MM.1S (cell line): ENCODE results near the gene NAT8L.

ENCODE experiments used
- DNase-seq: peaks from one replicate; pipeline ENCODE4 v3.0.0-alpha.2; 2015
- H2AFZ ChIP-seq: fragments of 300-600 bp; sonication (generic); 2 replicates; pipeline ENCODE4 v1.6.0; 2016; ENCODE audit warnings: antibody characterized with exemption, low read length
- H3F3A ChIP-seq: fragments of 300-600 bp; sonication (generic); 2 replicates; pipeline ENCODE4 v1.6.1; 2016; ENCODE audit warnings: mild to moderate bottlenecking, antibody characterized with exemption, low read length, moderate library complexity, mixed read lengths; ENCODE audit not compliant: insufficient read depth
- H3K27ac ChIP-seq: fragments of 300-600 bp; sonication (generic); 2 replicates; pipeline ENCODE4 v1.5.1; 2016; ENCODE audit warnings: mild to moderate bottlenecking, low read length
- H3K27me3 ChIP-seq: fragments of 300-600 bp; sonication (generic); replicated peaks from 2 replicates; pipeline ENCODE4 v1.6.0; 2016; ENCODE audit warnings: low read length; ENCODE audit not compliant: insufficient read depth
- H3K36me3 ChIP-seq: fragments of 300-600 bp; sonication (generic); replicated peaks from 2 replicates; pipeline ENCODE4 v1.6.1; 2016; ENCODE audit warnings: mild to moderate bottlenecking, low read length, mixed read lengths; ENCODE audit not compliant: insufficient read depth
- H3K4me1 ChIP-seq: fragments of 300-600 bp; sonication (generic); 2 replicates; pipeline ENCODE4 v1.6.1; 2016; ENCODE audit warnings: low read length, mixed read lengths
- H3K4me2 ChIP-seq: fragments of 300-600 bp; sonication (generic); 2 replicates; pipeline ENCODE4 v1.6.0; 2016; ENCODE audit warnings: low read depth, low read length
- H3K4me3 ChIP-seq: fragments of 300-600 bp; sonication (generic); 2 replicates; pipeline ENCODE4 v1.5.1; 2016; ENCODE audit warnings: low read length, mixed read lengths
- H3K79me2 ChIP-seq: fragments of 300-600 bp; sonication (generic); 2 replicates; pipeline ENCODE4 v1.6.1; 2016; ENCODE audit warnings: mixed run types, low read length, mixed read lengths
- H3K9ac ChIP-seq: fragments of 300-600 bp; sonication (generic); 2 replicates; pipeline ENCODE4 v1.6.1; 2016; ENCODE audit warnings: low read length, mixed read lengths
- H3K9me2 ChIP-seq: fragments of 300-600 bp; sonication (generic); replicated peaks from 2 replicates; pipeline ENCODE4 v1.6.1; 2016; ENCODE audit warnings: mild to moderate bottlenecking, low read length, mixed read lengths; ENCODE audit not compliant: insufficient read depth
- H3K9me3 ChIP-seq: fragments of 300-600 bp; sonication (generic); replicated peaks from 2 replicates; pipeline ENCODE4 v1.6.1; 2016; ENCODE audit warnings: mild to moderate bottlenecking, low read length, mixed read lengths; ENCODE audit not compliant: insufficient read depth
- H4K20me1 ChIP-seq: fragments of 300-600 bp; sonication (generic); 2 replicates; pipeline ENCODE4 v1.6.1; 2016; ENCODE audit warnings: mild to moderate bottlenecking, low read length, moderate library complexity, mixed read lengths; ENCODE audit not compliant: insufficient read depth
- CTCF ChIP-seq: fragments of 300-600 bp; sonication (generic); IDR thresholded peaks from 2 replicates; pipeline ENCODE4 v1.5.1; 2016; ENCODE audit warnings: antibody characterized with exemption, low read length, mixed read lengths
- EZH2 ChIP-seq: fragments of 300-600 bp; sonication (generic); optimal IDR thresholded peaks from 2 replicates; pipeline ENCODE3; 2017; ENCODE audit warnings: low read depth, mild to moderate bottlenecking, antibody characterized with exemption, low read length, mixed read lengths
- EZH2phosphoT487 ChIP-seq: fragments of 300-600 bp; sonication (generic); IDR thresholded peaks from 2 replicates; pipeline ENCODE4 v1.6.1; 2018; ENCODE audit warnings: antibody characterized with exemption, low read length

The NAT8L gene

GRCh38 chr4:2073808-2074481, 14.8 kb downstream of the NAT8L start:
- Histone ChIP-seq H3K4me3 (no peak overlapping the region), H2AFZ (no peak overlapping the region), H3K4me2 (no peak overlapping the region), H3K9me2 (no peaks in the 10 kb centered on the region), H3K9ac (no peak overlapping the region), H3K79me2 (no peaks in the 10 kb centered on the region), H3K27me3 (peaks cover 5% of the 10 kb centered on the region), H3F3A (no peaks in the 10 kb centered on the region), H3K36me3 (no peaks in the 10 kb centered on the region), H4K20me1 (no peaks in the 10 kb centered on the region), H3K27ac (no peak overlapping the region), H3K9me3 (no peaks in the 10 kb centered on the region), H3K4me1 (no peaks in the 10 kb centered on the region)
- no peak for DNase-seq
- no peak for TF ChIP-seq EZH2
- TF ChIP-seq CTCF = no peak
- no peak for TF ChIP-seq EZH2phosphoT487

GRCh38 chr4:2074588-2074987, 15.5 kb downstream of the NAT8L start:
- Histone ChIP-seq H3K9me3 (no peaks in the 10 kb centered on the region), H3K27ac (no peak overlapping the region), H3K27me3 (no peaks in the 10 kb centered on the region; the same call in 1 of the 2 replicates), H2AFZ (no peak overlapping the region), H3K4me2 (no peak overlapping the region), H3K79me2 (no peaks in the 10 kb centered on the region), H3K4me1 (no peaks in the 10 kb centered on the region), H3K36me3 (no peaks in the 10 kb centered on the region), H4K20me1 (no peaks in the 10 kb centered on the region), H3K9ac (no peak overlapping the region), H3K9me2 (no peaks in the 10 kb centered on the region), H3K4me3 (no peak overlapping the region), H3F3A (no peaks in the 10 kb centered on the region)
- no peak for DNase-seq
- TF ChIP-seq EZH2 (no peak), EZH2phosphoT487 (no peak), CTCF (no peak)

GRCh38 chr4:2075171-2075986, 16.3 kb downstream of the NAT8L start:
- Histone ChIP-seq H3K9ac (no peak overlapping the region), H3K9me3 (no peaks in the 10 kb centered on the region), H3K4me2 (no peak overlapping the region), H3K79me2 (no peaks in the 10 kb centered on the region), H2AFZ (no peak overlapping the region), H3K36me3 (no peaks in the 10 kb centered on the region), H3K4me3 (no peak overlapping the region), H3K4me1 (no peaks in the 10 kb centered on the region), H4K20me1 (no peaks in the 10 kb centered on the region), H3K27ac (no peak overlapping the region), H3K27me3 (no peaks in the 10 kb centered on the region; the same call in 1 of the 2 replicates), H3F3A (no peaks in the 10 kb centered on the region), H3K9me2 (no peaks in the 10 kb centered on the region)
- DNase-seq = no peak
- TF ChIP-seq EZH2 (no peak), CTCF (no peak), EZH2phosphoT487 (no peak)
